Neutrophil (primary cell): ENCODE measurements around the gene SMARCAL1.

Experiments
- H3K27ac ChIP-seq: fragments of 200-600 bp; sonication (generic); 2 replicates; pipeline ENCODE4 v1.5.1; 2016; ENCODE audit warnings: mild to moderate bottlenecking, moderate library complexity
- H3K27me3 ChIP-seq: fragments of 200-600 bp; sonication (generic); 2 replicates; pipeline ENCODE4 v1.6.0; 2016; ENCODE audit warnings: mild to moderate bottlenecking
- H3K36me3 ChIP-seq: fragments of 200-600 bp; sonication (generic); 2 replicates; pipeline ENCODE4 v1.5.1; 2017
- H3K4me1 ChIP-seq, 2 experiments: fragments of 200-600 bp in 1 of 2; sonication (generic) in 1 of 2; 1 replicate in 1 of 2; 2 replicates in 1 of 2; pipeline versions ENCODE4 v1.5.1 to v1.6.1; 2013 to 2016; ENCODE audit warnings: low read depth in 1 of 2, low read length in 1 of 2, mild to moderate bottlenecking in 1 of 2, moderate library complexity in 1 of 2; ENCODE audit not compliant: control insufficient read depth in 1 of 2, insufficient read depth in 1 of 2
- H3K4me3 ChIP-seq, 2 experiments: fragments of 200-600 bp in 1 of 2; sonication (generic) in 1 of 2; 1 replicate in 1 of 2; 2 replicates in 1 of 2; pipeline ENCODE4 v1.5.1; 2013 to 2016; ENCODE audit warnings: low read depth in 1 of 2, low read length in 1 of 2, mild to moderate bottlenecking in 1 of 2, moderate library complexity in 1 of 2
- H3K9me3 ChIP-seq: fragments of 200-600 bp; sonication (generic); 2 replicates; pipeline ENCODE4 v1.5.1; 2016
- CTCF ChIP-seq: fragments of 200-600 bp; sonication (generic); IDR thresholded peaks from 2 replicates; pipeline ENCODE4 v1.5.1; 2016; ENCODE audit warnings: antibody characterized with exemption

The SMARCAL1 gene

GRCh38 chr2:216389570-216389969, 22.7 kb upstream of the SMARCAL1 start:
- H3K27me3 ChIP-seq, result peaks cover 16% of the 10 kb centered on the region
- no peak overlapping the region for H3K4me3 ChIP-seq
- H3K36me3 ChIP-seq, result no peaks in the 10 kb centered on the region
- no peak overlapping the region for H3K27ac ChIP-seq
- H3K9me3 ChIP-seq, result no peaks in the 10 kb centered on the region
- TF ChIP-seq CTCF, result no peak
- peaks cover 9 to 17% of the 10 kb centered on the region in 2 experiments for H3K4me1 ChIP-seq

- H3K27ac ChIP-seq, result no peak overlapping the region
- peaks cover 25% of the 10 kb centered on the region for H3K27me3 ChIP-seq
- no peak overlapping the region for H3K4me3 ChIP-seq
- H3K36me3 ChIP-seq, result no peaks in the 10 kb centered on the region
- TF ChIP-seq CTCF, result no peak
- H3K4me1 ChIP-seq, result no peaks in the 10 kb centered on the region
- H3K9me3 ChIP-seq, result no peaks in the 10 kb centered on the region
Measured at GRCh38 chr2:216391401-216391800, 20.9 kb upstream of the SMARCAL1 start.

- H3K4me1 ChIP-seq, result no peaks in the 10 kb centered on the region
- no peak overlapping the region for H3K4me3 ChIP-seq
- no peak for TF ChIP-seq CTCF
- peaks cover 25% of the 10 kb centered on the region for H3K27me3 ChIP-seq
- no peak overlapping the region for H3K27ac ChIP-seq
- H3K36me3 ChIP-seq, result no peaks in the 10 kb centered on the region
- H3K9me3 ChIP-seq, result no peaks in the 10 kb centered on the region
Measured at GRCh38 chr2:216392018-216392562, 20.2 kb upstream of the SMARCAL1 start.

GRCh38 chr2:216392945-216393840, 19.1 kb upstream of the SMARCAL1 start:
- Histone ChIP-seq H3K27ac (no peak overlapping the region), H3K4me3 (no peak overlapping the region), H3K27me3 (peaks cover 25% of the 10 kb centered on the region), H3K9me3 (no peaks in the 10 kb centered on the region), H3K4me1 (no peaks in the 10 kb centered on the region), H3K36me3 (no peaks in the 10 kb centered on the region)
- no peak for TF ChIP-seq CTCF

- no peak for TF ChIP-seq CTCF
- Histone ChIP-seq H3K9me3 (no peaks in the 10 kb centered on the region), H3K27ac (no peak overlapping the region), H3K4me3 (no peak overlapping the region), H3K4me1 (no peaks in the 10 kb centered on the region), H3K36me3 (no peaks in the 10 kb centered on the region), H3K27me3 (peaks cover 20% of the 10 kb centered on the region)
Measured at GRCh38 chr2:216394881-216395280, 17.4 kb upstream of the SMARCAL1 start.
